Prostate gland (tissue), 2 donors: Measurements from ENCODE around the gene IP6K1. TPM values are rescaled to one million over a fixed set of nuclear protein-coding genes. Genes with fewer than 3 reads are reported as not detected.
"Not testable (repeated sequence)": the region's sequence is repeated elsewhere in the genome, so short reads cannot be mapped to it uniquely, and the experiment has no call there.

ENCODE experiments used
- DNase-seq: peaks from one replicate; pipeline ENCODE4 v3.0.0-alpha.2; 2019; ENCODE audit warnings: low spot score
- H3K27ac ChIP-seq, 2 donors: fragments of 200-600 bp; sonication (generic); 2 replicates each; pipeline ENCODE4 v1.5.1; 2017 to 2019
- H3K27me3 ChIP-seq: fragments of 200-600 bp; sonication (generic); replicated peaks from 2 replicates; pipeline ENCODE4 v1.5.1; 2019; ENCODE audit not compliant: insufficient read depth
- H3K36me3 ChIP-seq, 2 donors: fragments of 200-600 bp; sonication (generic); 1 replicate in 1 of 2; 2 replicates in 1 of 2; pipeline versions ENCODE4 v1.5.1 to v1.8.1; 2017 to 2019
- H3K4me1 ChIP-seq: fragments of 200-600 bp; sonication (generic); replicated peaks from 2 replicates; pipeline ENCODE4 v1.5.1; 2019
- H3K4me3 ChIP-seq, 2 donors: fragments of 200-600 bp; sonication (generic); 2 replicates each; pipeline ENCODE4 v1.5.1; 2017 to 2019
- H3K9me3 ChIP-seq: fragments of 200-600 bp; sonication (generic); 2 replicates; pipeline ENCODE4 v1.5.1; 2017
- CTCF ChIP-seq, 4 experiments: fragments of 200-600 bp in 2 of 4; fragments of 450-650 bp in 2 of 4; sonication (generic) in 2 of 4; IDR thresholded peaks; 1 replicate in 3 of 4; 2 replicates in 1 of 4; pipeline ENCODE4 v1.5.1; 2016 to 2019; ENCODE audit warnings: antibody characterized with exemption in 4 of 4, mild to moderate bottlenecking in 2 of 4, moderate library complexity in 2 of 4
- POLR2A ChIP-seq: fragments of 450-650 bp; IDR thresholded peaks from one replicate; pipeline ENCODE4 v1.6.1; 2016; ENCODE audit warnings: antibody characterized with exemption, mild to moderate bottlenecking
- POLR2AphosphoS5 ChIP-seq: sonication (generic); formaldehyde crosslinking; IDR thresholded peaks from one replicate; pipeline ENCODE4 v1.6.1; 2017; ENCODE audit warnings: antibody characterized with exemption
- WGBS: methylation state at CpG from one replicate; pipeline ENCODE4 v1.1.5; 2018; 5-methylcytosine and 5-hydroxymethylcytosine counted together
- intact Hi-C: fragments of 100-400 bp; cut with DNase I; formaldehyde crosslinking; loops from one replicate; pipeline ENCODE4 v1.14.2; 2022
- total RNA-seq, 2 donors: library from RNA; depleted of rRNA; stranded (reverse); fragments of >200 nt; gene quantifications; one replicate each; pipeline ENCODE4 v1.1.0, GENCODE V29; 2016

Gene IP6K1
- total RNA-seq, 2 donors from 2014 or later = 46.5 to 119 TPM

DNA sequence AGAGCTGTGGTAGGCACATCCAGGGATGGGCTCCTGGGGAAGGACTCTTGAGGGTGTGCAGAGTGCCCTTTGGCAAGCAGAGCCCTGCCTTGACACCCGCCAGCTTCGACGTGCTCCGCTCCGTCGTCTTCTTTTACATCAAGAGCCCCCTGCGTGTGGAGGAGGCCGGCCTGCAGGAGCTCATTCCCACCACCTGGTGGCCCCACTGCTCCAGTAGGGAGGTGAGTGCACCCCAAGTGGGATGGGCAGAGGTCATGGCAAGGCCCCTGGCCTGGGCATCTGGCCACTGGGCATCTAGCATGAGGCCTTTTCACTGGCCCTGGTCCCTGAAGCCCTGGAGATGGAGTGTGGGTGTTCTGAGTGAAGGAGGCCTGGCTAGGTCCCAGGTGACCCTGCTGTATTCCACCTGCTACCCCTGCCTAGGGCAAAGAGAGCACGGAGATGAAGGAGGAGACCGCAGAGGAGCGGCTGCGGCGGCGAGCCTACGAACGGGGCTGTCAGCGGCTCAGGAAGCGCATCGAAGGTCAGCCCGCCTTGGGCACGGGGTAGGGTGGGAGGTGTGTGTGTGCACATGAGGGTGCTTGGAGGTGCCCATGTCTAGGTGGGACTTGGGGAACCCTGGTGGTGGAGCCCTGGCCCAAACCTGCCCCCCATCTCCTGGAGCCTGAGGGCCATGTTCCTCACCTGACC lies 84.8 kb downstream of the IP6K1 start:
- intact Hi-C loops = loop anchor here (5.0 kb wide), 2 partner anchors 141 to 206 kb away; no protein-coding TSS in a partner anchor
- no peak for DNase-seq
- 80% methylated on average over 21 of the region's 21 CpGs for WGBS
- Histone ChIP-seq H3K9me3 (no peaks in the 10 kb centered on the region), H3K27me3 (no peaks in the 10 kb centered on the region), H3K4me1 (no peaks in the 10 kb centered on the region), H3K4me3 (no peak overlapping the region), H3K27ac (no peak overlapping the region), H3K36me3 (peaks cover 4 to 5% of the 10 kb centered on the region in 2 donors)
- TF ChIP-seq POLR2A (no peak), CTCF (IDR thresholded peaks at IDR 0.05) (no peak), POLR2AphosphoS5 (no peak)

GRCh38 chr3:49700453-49701128 lies 85.8 kb downstream of the IP6K1 start:
- Histone ChIP-seq H3K4me3 (no peak overlapping the region), H3K36me3 (peaks cover 0 to 5% of the 10 kb centered on the region in 2 donors), H3K4me1 (no peaks in the 10 kb centered on the region), H3K27ac (no peak overlapping the region), H3K27me3 (no peaks in the 10 kb centered on the region), H3K9me3 (no peaks in the 10 kb centered on the region)
- intact Hi-C loops = loop anchor here (5.0 kb wide), 2 partner anchors 142 to 207 kb away; no protein-coding TSS in a partner anchor
- DNase-seq = no peak
- TF ChIP-seq POLR2AphosphoS5 (no peak), CTCF (IDR thresholded peaks at IDR 0.05) (no peak), POLR2A (no peak)
- WGBS = 74% methylated on average over 13 of the region's 13 CpGs

GRCh38 chr3:49700014-49700413 lies 86.3 kb downstream of the IP6K1 start:
- no peaks in the 10 kb centered on the region for H3K27me3 ChIP-seq
- H3K27ac ChIP-seq = no peak overlapping the region
- WGBS = 83% methylated on average over 8 of the region's 8 CpGs
- H3K9me3 ChIP-seq = no peaks in the 10 kb centered on the region
- H3K4me1 ChIP-seq = no peaks in the 10 kb centered on the region
- no peak for DNase-seq
- intact Hi-C loops = loop anchor here (5.0 kb wide), 2 partner anchors 142 to 207 kb away; no protein-coding TSS in a partner anchor
- H3K36me3 ChIP-seq = peaks cover 0 to 5% of the 10 kb centered on the region in 2 donors
- TF ChIP-seq POLR2AphosphoS5 (no peak), POLR2A (no peak), CTCF (IDR thresholded peaks at IDR 0.05) (no peak)
- no peak overlapping the region for H3K4me3 ChIP-seq

DNA sequence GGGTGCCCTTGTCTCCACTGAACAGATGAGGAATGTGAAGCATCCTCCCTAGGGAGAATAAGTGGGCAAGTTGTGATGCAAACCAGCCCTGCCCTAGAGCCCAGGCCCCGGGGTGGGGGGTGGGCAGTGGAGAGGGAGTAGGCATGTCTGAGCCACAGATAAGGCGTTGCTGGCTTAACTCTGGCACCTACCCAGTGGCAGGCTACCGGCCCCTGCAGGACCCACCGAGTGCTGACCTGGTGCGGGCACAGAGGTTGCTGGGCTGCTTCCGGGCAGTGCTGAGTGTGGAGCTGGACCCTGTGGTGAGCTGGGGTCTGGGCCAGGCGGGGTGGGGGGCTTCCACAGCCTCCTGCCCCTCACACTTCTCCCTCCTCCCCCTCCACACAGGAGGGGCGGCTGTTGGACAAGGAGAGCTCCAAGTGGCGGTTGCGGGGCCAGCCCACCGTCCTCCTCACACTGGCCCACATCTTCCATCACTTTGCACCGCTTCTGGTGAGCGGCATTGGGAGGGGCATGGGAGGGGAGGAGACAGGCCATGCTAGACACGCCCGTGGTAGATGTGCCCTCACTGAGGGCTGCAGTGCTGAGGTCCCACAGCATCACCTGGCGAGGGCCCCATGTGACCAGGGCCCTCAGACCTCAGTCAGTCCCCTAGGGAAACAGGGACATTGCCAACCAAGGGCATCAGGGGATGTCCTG lies 86.9 kb downstream of the IP6K1 start:
- H3K27me3 ChIP-seq = no peaks in the 10 kb centered on the region
- DNase-seq = no peak
- intact Hi-C loops = no loop called here
- H3K9me3 ChIP-seq = no peaks in the 10 kb centered on the region
- no peak overlapping the region for H3K27ac ChIP-seq
- H3K4me1 ChIP-seq = no peaks in the 10 kb centered on the region
- H3K36me3 ChIP-seq = peaks cover 0 to 5% of the 10 kb centered on the region in 2 donors
- no peak overlapping the region for H3K4me3 ChIP-seq
- WGBS = 86% methylated on average over 15 of the region's 16 CpGs
- TF ChIP-seq CTCF (IDR thresholded peaks at IDR 0.05) (no peak), POLR2A (no peak), POLR2AphosphoS5 (no peak)

GRCh38 chr3:49695350-49696015 lies 90.9 kb downstream of the IP6K1 start:
- DNase-seq, H3K4me3 ChIP-seq, intact Hi-C loops, H3K36me3 ChIP-seq, H3K27me3 ChIP-seq, H3K27ac ChIP-seq, H3K4me1 ChIP-seq, H3K9me3 ChIP-seq: not testable (repeated sequence)
- 96% methylated on average over 4 of the region's 4 CpGs for WGBS

DNA sequence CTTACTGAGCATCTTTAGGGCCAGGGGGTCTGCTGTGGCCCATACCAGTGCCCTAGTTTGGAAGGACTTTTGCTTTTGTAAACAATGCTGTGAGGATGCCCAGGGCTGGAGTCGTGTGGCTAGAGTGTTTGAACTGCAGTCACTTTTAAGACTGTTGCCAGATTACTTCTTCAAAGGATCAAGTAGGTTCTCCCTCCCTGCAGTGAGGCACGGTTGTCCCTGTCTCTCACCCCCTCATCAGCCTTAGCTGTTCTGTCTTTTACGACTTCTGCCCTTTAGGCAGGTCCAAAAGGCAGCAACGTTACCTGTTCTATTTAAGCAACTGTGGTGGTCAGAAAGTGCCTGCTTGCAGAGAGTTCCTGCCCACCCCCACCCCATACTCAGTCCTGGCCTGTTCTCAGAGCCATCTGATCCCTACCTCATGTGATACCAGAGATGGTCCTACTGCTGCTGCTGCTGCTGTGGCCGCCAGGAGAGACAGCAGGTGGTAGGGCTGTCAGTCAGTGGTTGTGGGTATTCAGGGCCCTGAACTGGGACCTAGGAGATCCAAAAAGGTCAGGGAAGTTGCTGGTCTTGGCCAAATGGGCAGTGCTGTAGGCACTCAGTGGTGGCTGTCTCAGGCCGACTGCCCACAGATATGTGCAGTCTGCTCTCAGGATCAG lies 91.8 kb downstream of the IP6K1 start:
- H3K9me3 ChIP-seq, intact Hi-C loops, H3K27ac ChIP-seq, DNase-seq, H3K4me1 ChIP-seq, H3K36me3 ChIP-seq, H3K4me3 ChIP-seq, H3K27me3 ChIP-seq: not testable (repeated sequence)
- 40% methylated on average over 6 of the region's 6 CpGs for WGBS

- H3K27ac ChIP-seq, H3K9me3 ChIP-seq, H3K27me3 ChIP-seq, H3K4me3 ChIP-seq, intact Hi-C loops, DNase-seq, H3K36me3 ChIP-seq, H3K4me1 ChIP-seq: not testable (repeated sequence)
- WGBS = 91% methylated on average over 3 of the region's 3 CpGs
These were observed 94.9 kb downstream of the IP6K1 start for GRCh38 chr3:49691481-49691880.
